SIG-M5 treated with dmso at 0.1 percent for 504 hours (cell line): ENCODE measurements around the gene HIVEP3.

Experiments
- DNase-seq: peaks from one replicate; lab custom pipeline; 2025; ENCODE audit not compliant: unreplicated experiment; lab: John Stamatoyannopoulos, UW

HIVEP3 gene

DNA sequence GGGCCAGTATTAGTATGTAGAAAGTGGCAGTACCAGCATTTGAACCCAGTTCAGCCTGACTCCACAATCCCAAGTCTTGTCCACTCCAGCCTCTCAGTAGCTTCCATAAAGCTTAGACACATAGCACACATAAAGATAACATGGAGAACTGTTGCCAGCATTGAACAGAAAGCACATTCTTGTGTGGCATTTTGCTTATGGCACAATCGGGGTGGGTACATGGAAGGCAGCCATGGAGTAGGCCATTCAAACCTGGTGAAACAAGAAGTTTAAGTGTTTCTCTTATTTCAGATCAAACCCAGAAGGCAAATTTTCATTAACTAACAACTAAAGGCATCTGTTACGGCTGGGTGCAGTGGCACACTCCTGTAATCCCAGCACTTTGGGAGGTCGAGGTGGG lies 102.7 kb downstream of the HIVEP3 start:
- no peak for DNase-seq

- no peak for DNase-seq
Observed at GRCh38 chr1:41813755-41814745, 104.7 kb downstream of the HIVEP3 start.

DNA sequence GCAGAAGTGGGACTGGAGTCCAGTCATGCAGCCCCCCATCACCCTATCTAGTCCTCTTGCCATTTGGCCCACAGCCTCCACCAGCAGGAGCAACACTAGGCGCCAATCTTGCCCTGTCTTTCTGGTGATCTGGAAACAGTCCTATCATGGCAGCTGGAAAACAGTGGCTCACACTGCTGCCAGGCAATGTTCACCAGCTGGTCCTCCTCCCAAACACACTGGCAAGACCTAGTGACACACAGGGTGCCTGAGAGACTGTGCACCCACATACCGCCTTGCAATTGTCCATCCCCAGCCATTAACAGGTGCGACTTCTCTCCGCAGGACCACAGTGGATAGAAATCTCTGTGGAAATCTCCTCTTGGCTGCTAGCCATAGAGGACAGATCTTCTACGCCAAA lies 105.5 kb downstream of the HIVEP3 start:
- DNase-seq, result no peak

- DNase-seq, result no peak
Observed at GRCh38 chr1:41812453-41812852, 106.3 kb downstream of the HIVEP3 start.

- DNase-seq, result peak; percentile 45
Observed at GRCh38 chr1:41812051-41812450, 106.7 kb downstream of the HIVEP3 start.

DNA sequence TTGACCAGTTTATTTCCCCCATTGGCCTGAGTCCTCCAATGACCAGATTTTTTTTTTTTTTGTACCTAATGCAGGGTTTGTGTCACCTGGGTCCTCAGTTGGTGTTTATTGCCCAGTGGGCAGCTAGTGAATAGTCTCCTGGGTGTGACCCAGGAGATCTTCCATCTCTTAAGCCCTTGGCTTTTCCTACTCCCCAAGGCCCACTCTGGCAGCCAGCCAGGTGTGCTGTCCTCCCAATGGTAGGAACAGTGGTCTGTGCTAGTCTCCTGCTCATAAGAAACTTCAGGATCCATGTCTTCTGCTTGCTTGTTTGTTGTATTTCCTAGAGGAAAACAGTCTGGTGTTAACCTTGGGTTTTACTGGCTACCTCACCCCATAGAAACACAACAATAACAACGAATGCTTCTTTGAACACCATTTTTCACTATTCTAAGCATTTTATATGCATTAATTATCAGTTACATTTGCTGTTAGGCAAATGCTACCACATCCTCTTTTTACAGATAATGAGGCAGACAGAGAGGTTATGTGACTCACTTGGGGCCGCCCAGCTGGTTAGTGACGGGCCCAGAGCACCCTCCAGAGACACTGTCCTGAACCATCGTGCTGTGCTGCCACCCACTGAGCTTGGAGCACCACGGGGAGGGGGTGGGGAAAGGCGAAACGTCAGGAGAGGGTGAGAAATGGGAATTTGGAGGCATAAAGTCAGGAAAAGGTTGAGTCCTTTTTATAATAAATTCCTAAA lies 107.5 kb downstream of the HIVEP3 start:
- peak; percentile 72 for DNase-seq

GRCh38 chr1:41810446-41810845 lies 108.3 kb downstream of the HIVEP3 start:
- peak; percentile 52 for DNase-seq

DNA sequence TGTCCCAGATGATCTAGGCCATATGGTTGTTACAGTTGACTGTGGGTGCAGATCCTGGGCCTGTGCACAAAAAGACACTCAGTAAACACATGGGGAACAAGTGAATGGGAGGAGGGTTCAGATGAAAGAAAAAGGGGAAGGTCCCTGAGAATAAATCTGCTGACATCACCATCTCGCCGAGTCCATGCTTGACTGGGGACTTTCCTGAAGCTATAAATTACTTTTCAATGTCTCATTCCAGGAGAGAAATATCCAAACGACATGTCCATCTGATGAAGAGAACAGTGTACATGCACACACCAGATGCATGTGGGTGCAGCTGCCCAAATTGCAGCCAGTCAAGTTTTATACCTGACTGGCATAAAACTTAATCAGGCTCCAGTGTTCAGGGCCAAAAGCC lies 109.0 kb downstream of the HIVEP3 start:
- no peak for DNase-seq

- no peak for DNase-seq
Observed at GRCh38 chr1:41807390-41807789, 111.3 kb downstream of the HIVEP3 start.

DNA sequence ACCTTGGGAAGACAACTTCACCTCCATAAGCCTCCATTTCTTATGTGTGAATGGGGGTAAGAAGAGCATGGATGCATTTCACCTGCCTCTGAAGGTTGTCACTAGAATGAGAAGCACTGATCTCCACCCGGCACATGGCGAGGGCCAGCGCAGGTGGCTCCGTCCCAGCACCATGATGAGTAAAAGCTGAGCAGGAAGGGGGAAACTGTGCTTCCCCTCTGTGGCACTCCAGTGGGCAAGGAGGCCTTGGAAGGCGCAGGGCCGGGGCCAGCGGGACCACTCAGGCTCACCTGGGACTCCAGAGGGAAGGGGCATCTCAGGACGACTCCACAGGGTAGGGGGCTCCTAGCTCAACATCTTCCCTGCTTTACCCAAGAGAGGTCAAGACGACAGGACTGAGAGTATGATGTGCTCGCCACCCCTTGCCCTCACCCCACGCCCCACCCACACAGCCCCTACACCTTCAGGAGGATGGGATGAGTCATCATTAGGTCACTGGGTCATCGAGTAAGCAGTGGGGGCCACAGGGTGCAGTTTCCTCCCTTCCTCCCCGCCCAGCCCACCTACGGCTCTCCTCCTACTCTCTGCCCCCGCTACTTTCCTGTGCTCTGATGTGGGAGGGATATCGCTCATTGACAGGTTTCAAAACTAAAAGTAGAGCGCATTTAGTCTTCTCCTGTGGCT lies 112.1 kb downstream of the HIVEP3 start:
- DNase-seq, result no peak

DNA sequence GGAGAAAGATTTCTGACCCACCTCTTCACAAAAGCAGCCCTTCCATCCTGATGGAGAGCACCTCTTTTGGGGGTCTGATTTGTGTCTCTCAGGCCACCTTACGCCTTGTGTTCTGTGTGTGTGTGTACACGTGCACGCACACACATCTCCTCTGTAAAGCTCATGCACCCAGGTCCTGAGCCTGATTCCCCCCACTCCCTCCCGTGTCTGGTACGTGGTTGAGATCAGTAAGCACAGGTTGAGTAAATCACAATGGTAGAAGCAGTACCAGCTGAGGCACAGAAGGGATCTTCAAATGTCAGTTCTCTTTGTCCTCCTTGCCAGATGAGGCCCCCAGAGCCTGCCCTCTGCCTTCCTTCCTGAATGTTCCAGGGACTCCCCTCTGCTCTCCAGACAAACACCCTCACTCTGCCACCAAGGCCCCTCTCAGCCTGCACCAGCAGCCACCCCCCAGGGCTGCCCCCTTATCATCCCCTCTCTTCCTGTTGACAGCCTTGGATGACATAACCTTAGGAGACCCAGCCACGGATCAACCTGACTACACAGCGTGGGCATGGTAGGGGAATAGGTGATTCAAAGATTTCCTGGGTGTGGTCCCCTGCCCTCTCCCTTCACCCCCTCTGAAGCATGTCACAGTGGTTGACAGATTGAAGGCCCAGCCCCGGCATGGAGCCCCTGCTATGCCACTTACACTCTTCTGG lies 112.8 kb downstream of the HIVEP3 start:
- no peak for DNase-seq

- DNase-seq, result no peak
Observed at GRCh38 chr1:41804176-41804575, 114.5 kb downstream of the HIVEP3 start.

DNA sequence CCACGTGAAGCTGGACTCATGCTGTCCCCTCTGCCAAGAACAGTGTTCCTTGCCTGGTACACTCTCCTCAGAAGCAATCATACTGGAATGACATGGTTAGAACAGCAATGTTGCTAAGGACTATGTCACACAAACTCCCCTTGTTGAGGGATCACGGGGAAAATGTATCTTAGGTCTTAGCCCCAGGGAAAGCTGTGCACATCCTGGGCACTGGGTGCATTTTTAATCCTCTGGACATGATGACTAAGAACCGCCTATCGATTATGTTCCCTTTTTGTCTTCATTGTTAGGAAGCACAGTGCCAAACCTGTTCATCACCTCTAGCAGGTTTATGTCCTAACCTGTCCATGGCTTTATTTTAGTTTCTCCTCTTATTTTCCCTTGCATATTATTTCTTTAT lies 115.1 kb downstream of the HIVEP3 start:
- no peak for DNase-seq

DNA sequence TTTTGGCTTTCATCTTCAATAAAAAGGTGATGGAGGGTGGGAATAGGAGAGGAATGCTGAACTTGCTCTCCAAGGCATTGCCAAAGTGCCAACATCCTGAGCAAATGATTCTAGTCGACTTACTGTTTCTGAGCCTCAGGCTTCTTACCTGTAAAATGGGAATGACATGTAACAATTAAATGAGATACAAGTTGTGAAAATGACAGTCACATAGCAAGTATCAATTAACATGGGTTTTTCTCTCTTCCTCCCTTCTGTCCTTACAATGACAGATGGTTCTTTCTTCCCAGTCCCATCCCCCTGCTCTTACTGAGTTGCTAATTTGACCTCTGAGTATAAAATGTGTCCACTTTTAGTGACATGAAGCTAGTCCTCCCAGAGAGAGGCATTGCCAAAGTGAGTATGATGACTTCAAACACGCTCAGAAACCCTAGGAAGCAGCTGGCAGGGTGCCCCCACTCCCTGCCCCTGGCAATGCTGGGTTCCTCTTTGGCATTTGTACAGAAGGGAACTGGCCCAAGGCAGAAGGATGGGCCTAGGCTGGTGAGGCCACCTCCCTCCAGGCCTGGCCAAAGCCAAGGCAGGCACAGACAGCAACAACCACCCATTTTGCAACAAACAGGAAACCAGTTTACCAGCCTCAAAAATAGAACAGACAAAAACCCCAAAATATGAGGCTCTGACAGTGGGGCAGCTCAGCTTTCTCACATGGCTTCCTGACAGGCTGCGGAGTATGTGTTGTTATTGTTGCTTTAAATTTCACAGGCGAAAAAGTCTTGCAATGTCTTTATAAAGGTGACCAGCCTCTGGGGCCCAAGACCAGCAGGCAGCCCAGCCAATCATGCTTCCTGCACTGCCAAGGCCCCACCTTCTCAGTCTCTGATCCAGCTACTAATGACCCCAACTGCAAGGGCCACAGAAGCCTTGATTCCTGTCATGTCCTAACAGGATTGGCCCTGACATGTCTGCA lies 115.9 kb downstream of the HIVEP3 start:
- peak; percentile 93 for DNase-seq

GRCh38 chr1:41800311-41800829 lies 118.4 kb downstream of the HIVEP3 start:
- DNase-seq, result no peak

GRCh38 chr1:41799723-41800122 lies 119.0 kb downstream of the HIVEP3 start:
- peak; percentile 27 for DNase-seq

DNA sequence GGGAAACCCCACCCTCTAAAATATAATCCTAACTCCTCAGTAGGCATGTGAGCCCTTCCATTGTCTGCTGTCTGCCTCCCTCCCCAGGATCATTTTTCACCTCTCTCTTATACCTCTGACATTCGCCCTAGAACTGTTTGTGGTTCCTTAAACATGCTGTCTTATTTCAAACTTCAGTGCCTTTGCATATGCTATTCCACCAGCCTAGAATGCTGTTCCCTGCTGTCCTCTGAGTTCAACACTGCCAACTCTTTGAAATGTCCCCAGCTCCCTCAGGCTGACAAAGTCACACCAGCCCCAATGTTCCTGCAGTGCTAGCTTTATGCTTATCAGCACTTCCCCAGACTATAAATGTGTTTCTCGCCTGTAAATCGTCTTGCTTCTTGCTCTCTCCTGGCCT lies 119.5 kb downstream of the HIVEP3 start:
- no peak for DNase-seq

DNA sequence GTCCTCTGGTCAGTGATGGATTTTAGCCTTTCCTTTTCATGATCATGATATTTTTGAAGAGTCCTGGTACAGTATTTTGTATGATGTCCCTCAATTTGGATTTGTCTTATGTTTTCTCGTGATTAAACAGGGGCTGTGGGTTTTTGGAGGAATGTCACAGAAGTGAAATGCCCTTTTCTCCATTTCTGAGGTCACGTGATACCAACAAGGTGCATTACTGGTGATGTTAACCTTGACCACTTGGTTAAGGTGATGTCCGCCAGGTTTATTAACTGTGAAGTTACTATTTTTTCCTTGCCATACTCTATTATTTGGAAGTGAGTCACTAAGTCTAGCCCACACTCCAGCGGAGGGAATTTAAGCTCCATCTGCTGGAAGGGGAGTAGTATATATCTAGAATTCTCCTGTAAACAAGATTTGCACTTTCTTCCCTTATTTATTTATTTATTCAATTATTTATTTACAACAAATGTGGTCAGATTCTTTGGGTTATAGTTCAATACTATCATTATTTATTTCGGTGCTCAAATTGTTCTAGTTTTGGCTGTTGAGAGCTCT lies 123.4 kb downstream of the HIVEP3 start:
- DNase-seq, result no peak

GRCh38 chr1:41794031-41794430 lies 124.7 kb downstream of the HIVEP3 start:
- DNase-seq, result no peak
